ENCODE measurements around the gene LRP1B. TPM values are rescaled to one million over a fixed set of nuclear protein-coding genes. Genes with fewer than 3 reads are reported as not detected.

LRP1B gene
- total RNA-seq, 1 donor from 2014 or later, result 0.27 TPM

GRCh38 chr2:141569941-141570340 is 560.9 kb downstream of the LRP1B start:
- intact Hi-C loops (cut with DNase I), result no loop called here
- DNase-seq (ENCODE audit: low spot score), result no peak

GRCh38 chr2:141565597-141565996 is 565.2 kb downstream of the LRP1B start:
- intact Hi-C loops (cut with DNase I), result no loop called here
- DNase-seq (ENCODE audit: low spot score), result no peak

- intact Hi-C loops (cut with DNase I), result no loop called here
- DNase-seq (ENCODE audit: low spot score), result no peak
These were observed 570.1 kb downstream of the LRP1B start for GRCh38 chr2:141560723-141561122.

GRCh38 chr2:141557329-141558095 is 573.3 kb downstream of the LRP1B start:
- intact Hi-C loops (cut with DNase I), result no loop called here
- DNase-seq (ENCODE audit: low spot score), result no peak

GRCh38 chr2:141555876-141556470 is 574.8 kb downstream of the LRP1B start:
- intact Hi-C loops (cut with DNase I), result no loop called here
- no peak for DNase-seq (ENCODE audit: low spot score)

GRCh38 chr2:141554810-141555209 is 576.0 kb downstream of the LRP1B start:
- DNase-seq (ENCODE audit: low spot score), result no peak
- intact Hi-C loops (cut with DNase I), result no loop called here

GRCh38 chr2:141534666-141535362 is 596.0 kb downstream of the LRP1B start:
- intact Hi-C loops (cut with DNase I), result no loop called here

GRCh38 chr2:141529659-141530058 is 601.2 kb downstream of the LRP1B start:
- DNase-seq (ENCODE audit: low spot score), result no peak
- intact Hi-C loops (cut with DNase I), result no loop called here

More at GRCh38 chr2:141534666-141535362, 596.0 kb downstream of the LRP1B start:
- no peak for DNase-seq (ENCODE audit: low spot score)

GRCh38 chr2:141528990-141529389 is 601.8 kb downstream of the LRP1B start:
- intact Hi-C loops (cut with DNase I), result no loop called here
- DNase-seq (ENCODE audit: low spot score), result no peak

- intact Hi-C loops (cut with DNase I), result no loop called here
- no peak for DNase-seq (ENCODE audit: low spot score)
These were observed 604.1 kb downstream of the LRP1B start for GRCh38 chr2:141526760-141527159.

GRCh38 chr2:141524777-141525176 is 606.0 kb downstream of the LRP1B start:
- no peak for DNase-seq (ENCODE audit: low spot score)
- intact Hi-C loops (cut with DNase I), result no loop called here

- no peak for DNase-seq (ENCODE audit: low spot score)
- intact Hi-C loops (cut with DNase I), result no loop called here
These were observed 607.6 kb downstream of the LRP1B start for GRCh38 chr2:141523199-141523598.

GRCh38 chr2:141522702-141523101 is 608.1 kb downstream of the LRP1B start:
- intact Hi-C loops (cut with DNase I), result no loop called here
- no peak for DNase-seq (ENCODE audit: low spot score)

GRCh38 chr2:141522048-141522447 is 608.8 kb downstream of the LRP1B start:
- intact Hi-C loops (cut with DNase I), result no loop called here
- DNase-seq (ENCODE audit: low spot score), result no peak

- intact Hi-C loops (cut with DNase I), result no loop called here
- no peak for DNase-seq (ENCODE audit: low spot score)
These were observed 610.9 kb downstream of the LRP1B start for GRCh38 chr2:141519906-141520305.

- intact Hi-C loops (cut with DNase I), result no loop called here
- DNase-seq (ENCODE audit: low spot score), result no peak
These were observed 612.9 kb downstream of the LRP1B start for GRCh38 chr2:141517852-141518421.

GRCh38 chr2:141517180-141517851 is 613.5 kb downstream of the LRP1B start:
- no peak for DNase-seq (ENCODE audit: low spot score)
- intact Hi-C loops (cut with DNase I), result no loop called here

GRCh38 chr2:141515931-141516330 is 614.9 kb downstream of the LRP1B start:
- intact Hi-C loops (cut with DNase I), result no loop called here

GRCh38 chr2:141513853-141514252 is 617.0 kb downstream of the LRP1B start:
- no peak for DNase-seq (ENCODE audit: low spot score)
- intact Hi-C loops (cut with DNase I), result no loop called here

More at GRCh38 chr2:141515931-141516330, 614.9 kb downstream of the LRP1B start:
- no peak for DNase-seq (ENCODE audit: low spot score)

All from cardiac septum (tissue), 1 donor.